ENCODE data around the gene ATXN10.

Gene ATXN10

GRCh38 chr22:45889093-45889538 lies 217.5 kb downstream of the ATXN10 start:
- Histone ChIP-seq H4K20me1 (ENCODE audit: low read depth, low read length) (no peaks in the 10 kb centered on the region), H3K36me3 (ENCODE audit: low read length) (no peaks in the 10 kb centered on the region), H3K9me2 (replicated peaks; ENCODE audit: insufficient read depth, low read length) (no peaks in the 10 kb centered on the region), H3K9ac (ENCODE audit: low read length) (no peak overlapping the region), H3K27ac (ENCODE audit: low read depth, low read length) (no peak overlapping the region), H2AFZ (ENCODE audit: low read depth, low read length, severe bottlenecking) (no peak overlapping the region), H3K27me3 (ENCODE audit: low read length) (no peaks in the 10 kb centered on the region), H3F3A (ENCODE audit: insufficient read depth) (no peaks in the 10 kb centered on the region), H3K4me2 (ENCODE audit: low read depth, low read length, poor library complexity, severe bottlenecking) (no peak overlapping the region), H3K9me3 (ENCODE audit: insufficient read depth, low read length) (no peaks in the 10 kb centered on the region), H3K4me3 (ENCODE audit: insufficient read depth, low read length, poor library complexity, severe bottlenecking) (no peak overlapping the region), H3K79me2 (ENCODE audit: insufficient read depth, low read length) (no peaks in the 10 kb centered on the region)
- no peak for TF ChIP-seq EZH2phosphoT487 (conservative IDR thresholded peaks at IDR 0.05; ENCODE audit: low read length)
- no peak for TF ChIP-seq CTCF (IDR thresholded peaks at IDR 0.05; ENCODE audit: insufficient read depth, low read length, poor library complexity, severe bottlenecking)

GRCh38 chr22:45889539-45890350 lies 218.1 kb downstream of the ATXN10 start:
- H3K79me2 ChIP-seq (ENCODE audit: insufficient read depth, low read length): no peaks in the 10 kb centered on the region
- no peak for TF ChIP-seq CTCF (IDR thresholded peaks at IDR 0.05; ENCODE audit: insufficient read depth, low read length, poor library complexity, severe bottlenecking)
- no peak for TF ChIP-seq EZH2phosphoT487 (conservative IDR thresholded peaks at IDR 0.05; ENCODE audit: low read length)
- H2AFZ ChIP-seq (ENCODE audit: low read depth, low read length, severe bottlenecking): no peak overlapping the region
- H3K9ac ChIP-seq (ENCODE audit: low read length): no peak overlapping the region
- H4K20me1 ChIP-seq (ENCODE audit: low read depth, low read length): no peaks in the 10 kb centered on the region
- no peaks in the 10 kb centered on the region for H3K9me2 ChIP-seq (replicated peaks; ENCODE audit: insufficient read depth, low read length)
- H3K4me2 ChIP-seq (ENCODE audit: low read depth, low read length, poor library complexity, severe bottlenecking): no peak overlapping the region
- no peaks in the 10 kb centered on the region for H3K27me3 ChIP-seq (ENCODE audit: low read length)
- no peak overlapping the region for H3K4me3 ChIP-seq (ENCODE audit: insufficient read depth, low read length, poor library complexity, severe bottlenecking)
- no peaks in the 10 kb centered on the region for H3F3A ChIP-seq (ENCODE audit: insufficient read depth)
- no peaks in the 10 kb centered on the region for H3K36me3 ChIP-seq (ENCODE audit: low read length)
- H3K27ac ChIP-seq (ENCODE audit: low read depth, low read length): no peak overlapping the region
- H3K9me3 ChIP-seq (ENCODE audit: insufficient read depth, low read length): no peaks in the 10 kb centered on the region

GRCh38 chr22:45890351-45890635 lies 218.7 kb downstream of the ATXN10 start:
- no peaks in the 10 kb centered on the region for H3K27me3 ChIP-seq (ENCODE audit: low read length)
- no peaks in the 10 kb centered on the region for H3K79me2 ChIP-seq (ENCODE audit: insufficient read depth, low read length)
- H3K4me3 ChIP-seq (ENCODE audit: insufficient read depth, low read length, poor library complexity, severe bottlenecking): no peak overlapping the region
- H3K9ac ChIP-seq (ENCODE audit: low read length): no peak overlapping the region
- no peaks in the 10 kb centered on the region for H3K9me3 ChIP-seq (ENCODE audit: insufficient read depth, low read length)
- H3K36me3 ChIP-seq (ENCODE audit: low read length): no peaks in the 10 kb centered on the region
- no peaks in the 10 kb centered on the region for H3F3A ChIP-seq (ENCODE audit: insufficient read depth)
- H3K9me2 ChIP-seq (replicated peaks; ENCODE audit: insufficient read depth, low read length): no peaks in the 10 kb centered on the region
- no peaks in the 10 kb centered on the region for H4K20me1 ChIP-seq (ENCODE audit: low read depth, low read length)
- H3K27ac ChIP-seq (ENCODE audit: low read depth, low read length): no peak overlapping the region
- no peak overlapping the region for H2AFZ ChIP-seq (ENCODE audit: low read depth, low read length, severe bottlenecking)
- TF ChIP-seq EZH2phosphoT487 (conservative IDR thresholded peaks at IDR 0.05; ENCODE audit: low read length) (no peak), CTCF (IDR thresholded peaks at IDR 0.05; ENCODE audit: insufficient read depth, low read length, poor library complexity, severe bottlenecking) (no peak)
- no peak overlapping the region for H3K4me2 ChIP-seq (ENCODE audit: low read depth, low read length, poor library complexity, severe bottlenecking)
